GM19452 (cell line): Measurements from ENCODE around the gene TIGAR.

Experiments
- ATAC-seq: cut with Tn5 transposase; IDR thresholded peaks from one replicate; pipeline ENCODE4 v1.9.1; 2021; ENCODE audit not compliant: unreplicated experiment

The TIGAR gene

DNA sequence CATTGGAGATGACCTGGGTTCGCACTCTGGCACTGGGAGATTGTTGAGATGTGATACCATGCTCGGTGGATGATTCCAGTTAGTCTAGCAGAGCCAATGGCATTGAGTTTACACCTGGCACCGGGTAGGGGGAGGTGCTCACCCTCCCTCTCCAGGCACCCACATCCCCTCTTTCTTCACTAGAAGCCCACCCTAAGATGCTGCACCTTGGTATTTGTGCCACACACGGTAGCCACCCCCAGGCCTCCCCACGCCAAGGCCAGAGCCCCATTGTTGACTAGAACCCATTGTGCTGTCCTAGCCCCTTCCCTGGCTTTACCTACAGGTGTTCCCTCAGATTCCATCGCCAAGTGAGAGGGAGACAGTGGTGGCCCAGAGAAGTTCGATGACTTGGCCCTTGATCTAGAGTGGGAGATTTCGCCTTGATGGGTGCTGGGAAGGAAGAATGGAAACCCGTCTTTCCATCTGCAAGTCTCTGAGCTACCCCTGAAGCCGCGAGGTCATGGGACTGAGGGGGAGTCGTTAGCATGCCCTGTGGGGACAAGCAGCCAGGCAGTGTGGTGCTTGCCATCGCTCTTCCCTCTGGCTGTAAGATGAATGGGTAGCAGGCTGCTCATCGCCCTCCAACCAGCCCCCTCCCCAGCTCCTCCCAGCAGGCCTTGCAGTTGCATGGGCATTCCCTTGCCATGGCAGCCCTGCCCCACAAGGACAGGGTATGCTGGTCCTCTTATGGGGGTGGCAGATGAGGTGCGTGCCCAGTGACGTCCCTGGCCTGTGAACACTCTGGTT, 38.7 kb upstream of the TIGAR start:
- ATAC-seq = no peak

DNA sequence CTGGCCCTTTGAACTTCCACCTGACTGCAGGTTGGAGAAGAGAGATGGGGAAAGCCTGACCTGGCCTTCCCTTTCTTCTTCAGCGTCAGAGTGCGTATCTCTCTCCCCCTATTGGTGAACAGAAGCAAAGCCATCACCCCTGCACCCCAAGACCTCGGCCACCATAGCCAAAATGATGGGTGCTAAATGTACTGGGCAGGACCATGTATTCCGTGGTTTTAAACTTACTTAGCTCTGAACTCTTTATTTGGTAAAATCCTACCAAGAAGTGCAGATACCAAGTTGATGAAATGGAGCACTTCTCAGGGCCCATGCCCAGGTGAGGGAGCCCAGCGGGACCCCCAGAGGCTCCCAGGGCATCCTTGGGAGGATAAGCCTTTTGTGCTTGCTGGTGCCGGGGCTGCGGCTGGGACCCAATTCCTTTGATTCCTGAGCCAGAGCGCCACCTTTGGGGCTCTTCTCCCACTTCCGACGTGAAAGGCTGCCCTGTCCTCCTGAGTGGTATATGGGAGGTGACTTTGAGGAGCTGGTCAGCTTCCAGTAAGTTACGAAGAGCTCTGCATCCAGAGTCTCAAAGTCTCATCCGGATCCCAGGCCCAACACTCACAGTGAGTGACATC, 38.0 kb upstream of the TIGAR start:
- no peak for ATAC-seq

DNA sequence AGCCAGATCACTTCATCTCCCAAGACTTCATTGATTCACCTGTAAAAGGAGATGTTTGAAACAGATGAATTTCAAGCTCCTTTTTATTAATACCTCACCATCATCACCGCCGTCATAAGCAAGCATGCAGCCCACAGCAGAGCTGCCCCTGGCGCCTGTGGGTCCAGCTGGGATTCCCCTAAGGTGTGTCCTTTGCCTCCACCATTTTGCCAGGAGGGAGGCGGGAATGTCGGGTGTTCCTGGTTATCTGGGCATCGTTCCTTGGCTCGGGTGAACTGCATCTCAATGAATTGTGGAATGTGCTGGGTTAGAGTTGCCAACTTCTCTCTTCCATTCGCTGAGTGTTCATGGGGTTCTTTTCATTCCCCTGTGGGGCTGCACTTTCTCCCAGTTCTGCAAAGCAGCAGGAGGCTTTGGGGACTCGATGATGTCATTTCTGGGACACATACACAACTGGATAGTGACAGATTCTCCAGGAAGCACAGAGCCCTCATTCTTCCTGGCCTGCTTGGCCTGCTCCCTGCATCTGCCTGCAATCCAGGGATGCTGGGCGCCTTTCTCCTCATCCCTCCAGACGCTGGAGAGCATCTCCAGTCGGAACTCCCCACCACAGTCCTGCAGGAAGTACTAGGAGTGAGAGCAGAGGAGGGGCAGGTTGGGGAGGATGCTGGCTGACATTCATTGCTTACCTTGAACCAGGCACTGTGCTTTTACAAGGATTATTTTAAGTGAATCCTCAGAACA, 37.3 kb upstream of the TIGAR start:
- no peak for ATAC-seq

DNA sequence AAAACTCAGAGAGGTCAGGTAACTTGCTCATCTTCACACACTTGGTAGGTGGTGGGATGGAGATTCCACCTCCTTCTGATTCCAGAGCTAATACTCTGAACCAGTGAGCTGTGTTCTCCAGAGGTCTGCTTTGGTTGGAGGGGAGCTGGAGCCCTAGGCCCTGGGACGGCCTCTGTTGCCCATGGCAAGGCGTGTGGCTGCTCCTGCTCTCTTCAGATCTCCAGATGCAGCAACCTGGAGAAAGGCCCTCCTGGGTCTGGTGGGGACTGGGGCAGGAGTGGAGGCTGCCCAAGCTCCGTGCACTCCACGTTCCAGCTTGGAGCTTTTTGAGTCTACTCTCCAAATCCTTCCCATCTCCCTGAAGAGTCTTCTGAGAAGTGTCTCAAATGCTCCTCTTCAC, 36.7 kb upstream of the TIGAR start:
- ATAC-seq = no peak

DNA sequence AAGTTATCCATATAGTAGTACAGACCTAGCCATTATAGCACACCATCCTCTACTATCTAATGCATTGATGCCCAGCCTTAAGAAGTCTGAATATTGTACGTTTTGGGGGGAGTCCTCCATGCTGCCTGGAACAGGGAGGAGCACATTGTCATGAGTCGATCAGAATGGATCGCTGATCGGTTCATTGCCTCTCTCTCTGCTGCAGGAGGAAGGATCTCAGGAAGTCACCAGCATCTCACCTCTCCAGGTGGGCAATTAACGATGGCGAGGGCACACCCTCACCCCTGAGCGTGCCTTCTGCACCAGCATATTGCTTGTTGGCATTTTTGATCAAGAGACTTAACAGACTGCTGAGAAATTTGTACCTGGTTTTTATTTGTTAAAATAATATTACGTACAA, 35.9 kb upstream of the TIGAR start:
- no peak for ATAC-seq

DNA sequence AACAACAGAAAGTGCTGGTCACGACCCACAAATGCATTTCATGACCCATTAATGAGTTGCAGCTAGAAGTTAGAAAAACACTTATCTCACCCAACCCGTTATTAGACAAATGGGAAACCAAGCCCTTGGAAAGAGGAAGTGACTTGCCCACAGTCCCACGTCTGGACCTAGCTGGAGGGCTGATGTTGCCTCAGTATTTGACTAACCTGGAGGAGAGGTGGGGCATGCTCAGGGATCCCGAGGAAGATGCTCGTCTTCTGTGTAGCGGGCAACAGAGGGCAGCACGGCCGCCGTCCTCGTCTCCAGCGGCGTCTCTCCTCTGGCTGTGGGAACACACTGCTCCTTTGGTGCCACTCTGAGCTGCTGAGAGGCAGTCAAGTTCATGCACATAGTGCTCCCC, 34.8 kb upstream of the TIGAR start:
- no peak for ATAC-seq

DNA sequence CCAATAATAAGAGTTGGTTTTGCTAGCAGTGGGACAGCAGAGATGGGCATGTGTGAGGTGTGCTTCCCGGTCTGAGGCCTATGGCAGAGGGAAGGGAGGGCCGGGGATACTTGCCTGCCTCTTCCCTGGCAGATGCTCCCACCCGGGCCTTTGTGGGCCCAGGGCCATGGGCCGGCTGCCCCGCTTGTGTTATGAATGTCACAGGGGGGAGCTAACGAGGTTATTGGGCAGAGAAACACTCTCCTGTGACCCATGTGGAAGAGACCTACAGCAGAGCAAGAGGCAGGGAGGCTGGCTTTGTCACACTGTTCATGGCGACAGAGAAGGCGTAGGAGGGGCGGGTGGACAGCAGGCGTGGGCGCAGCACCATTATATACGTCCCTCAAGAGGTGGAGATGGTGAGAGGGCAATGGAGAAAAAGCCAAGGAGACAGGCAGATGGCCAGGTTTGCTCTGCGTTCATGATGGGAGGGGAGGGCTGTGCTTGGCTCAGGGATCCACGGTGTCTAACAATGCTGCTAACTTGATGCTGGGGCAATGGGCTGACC, 34.2 kb upstream of the TIGAR start:
- no peak for ATAC-seq

DNA sequence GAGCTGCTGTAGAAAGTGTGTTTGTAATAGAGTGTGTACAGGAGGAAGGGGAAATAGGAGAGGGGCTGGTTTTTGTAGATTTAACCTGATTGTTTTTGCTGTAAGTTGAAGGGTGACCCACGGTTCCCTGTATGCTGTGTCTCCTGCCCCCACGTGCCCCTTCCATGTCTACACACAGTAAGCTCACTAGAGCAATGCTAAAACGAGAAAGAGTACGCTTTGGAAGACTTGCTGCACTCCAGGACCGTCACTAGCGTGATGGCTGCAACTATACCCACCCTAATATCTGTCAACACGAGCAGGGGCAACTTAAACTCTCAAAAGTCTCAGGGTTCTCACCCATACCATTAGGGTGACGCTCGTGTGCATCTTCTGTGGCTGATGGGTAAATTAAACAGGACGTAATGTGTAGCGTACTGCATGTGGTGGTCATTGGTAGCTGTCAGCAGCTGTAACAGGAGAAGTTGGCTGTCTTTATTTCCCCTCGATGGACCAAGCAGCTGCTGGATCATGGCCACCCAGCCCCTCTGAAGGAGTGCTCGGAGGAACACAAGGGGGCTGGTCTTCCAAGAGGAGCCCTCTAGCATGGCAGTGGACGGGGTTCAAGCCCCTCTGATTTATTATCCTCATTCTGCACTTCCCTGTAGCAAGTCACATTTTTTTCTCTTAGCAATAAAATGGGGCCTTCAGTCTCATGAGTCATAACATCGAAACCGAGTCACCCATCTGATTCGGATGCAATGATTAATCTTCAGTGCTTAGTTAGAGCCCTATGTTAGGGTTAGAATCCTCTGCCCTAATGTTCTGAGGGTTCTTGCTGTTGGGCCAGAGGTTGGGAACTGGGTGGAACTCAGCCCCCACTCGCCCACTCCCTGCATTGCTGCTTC, 33.4 kb upstream of the TIGAR start:
- no peak for ATAC-seq

DNA sequence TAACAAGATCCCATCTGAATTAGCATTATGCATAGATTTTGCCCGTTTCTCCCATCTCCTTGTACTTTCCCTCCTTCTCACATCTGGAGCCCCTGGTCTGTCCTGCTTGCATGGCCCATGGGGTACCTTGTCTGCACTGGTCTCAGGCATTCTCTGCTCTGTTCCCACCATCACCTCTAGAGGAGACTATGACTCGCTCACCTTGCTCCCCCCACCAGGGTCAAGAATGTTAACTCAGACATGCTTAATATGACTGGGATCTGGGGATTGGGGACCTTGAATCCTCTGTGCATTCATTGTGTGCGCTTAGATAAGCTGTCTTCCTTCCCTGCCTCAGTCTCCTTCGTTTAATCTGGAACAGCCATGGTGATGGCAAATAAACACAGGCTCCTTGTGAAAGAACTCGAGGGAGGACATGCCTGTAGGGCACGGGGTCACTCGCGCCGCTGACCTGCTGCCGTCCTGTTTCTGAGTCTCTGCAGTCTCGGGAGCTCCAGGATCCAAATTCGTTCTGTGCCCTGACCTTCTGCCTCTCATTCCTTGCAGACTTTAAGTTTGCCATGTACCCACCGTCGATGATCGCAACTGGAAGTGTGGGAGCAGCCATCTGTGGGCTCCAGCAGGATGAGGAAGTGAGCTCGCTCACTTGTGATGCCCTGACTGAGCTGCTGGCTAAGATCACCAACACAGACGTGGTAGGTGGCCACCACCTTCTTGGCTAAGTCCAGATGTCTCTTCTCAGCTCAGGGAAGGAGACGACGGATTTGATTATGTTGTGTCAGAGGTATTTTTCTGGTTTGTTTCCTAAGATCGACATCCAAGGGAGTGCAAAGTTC, 32.5 kb upstream of the TIGAR start:
- ATAC-seq = no peak

DNA sequence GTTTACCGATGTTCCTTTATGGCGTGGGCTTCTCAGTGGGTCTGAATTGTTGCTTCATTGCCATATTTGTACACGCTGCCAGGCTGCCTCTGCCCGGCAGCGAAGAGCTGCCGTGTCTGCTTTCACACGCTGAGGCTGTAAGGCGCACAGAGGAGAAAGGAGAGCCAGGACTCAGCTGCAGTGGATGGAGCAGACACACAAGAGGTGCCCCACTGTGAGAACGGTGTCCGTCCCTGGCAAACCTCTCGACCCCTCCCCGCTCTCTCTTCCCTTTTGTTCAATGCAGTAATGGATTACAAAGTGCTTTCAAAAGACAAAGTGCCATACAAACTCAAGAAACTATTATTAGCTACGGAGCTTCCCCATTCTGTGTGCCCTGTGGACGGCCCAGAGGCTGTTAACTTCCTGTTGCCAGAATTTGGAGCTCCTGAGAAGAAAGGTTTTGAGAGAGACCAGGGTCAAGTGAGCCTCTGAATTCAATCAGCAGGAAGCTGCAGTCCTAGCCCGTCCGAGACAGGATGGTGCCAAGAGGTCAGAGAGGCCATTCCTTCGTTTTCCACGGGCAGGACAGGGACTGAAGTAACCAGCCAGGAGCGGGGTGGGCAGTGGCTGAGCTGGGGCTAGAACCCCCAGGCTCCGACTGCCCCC, 31.7 kb upstream of the TIGAR start:
- ATAC-seq = no peak

DNA sequence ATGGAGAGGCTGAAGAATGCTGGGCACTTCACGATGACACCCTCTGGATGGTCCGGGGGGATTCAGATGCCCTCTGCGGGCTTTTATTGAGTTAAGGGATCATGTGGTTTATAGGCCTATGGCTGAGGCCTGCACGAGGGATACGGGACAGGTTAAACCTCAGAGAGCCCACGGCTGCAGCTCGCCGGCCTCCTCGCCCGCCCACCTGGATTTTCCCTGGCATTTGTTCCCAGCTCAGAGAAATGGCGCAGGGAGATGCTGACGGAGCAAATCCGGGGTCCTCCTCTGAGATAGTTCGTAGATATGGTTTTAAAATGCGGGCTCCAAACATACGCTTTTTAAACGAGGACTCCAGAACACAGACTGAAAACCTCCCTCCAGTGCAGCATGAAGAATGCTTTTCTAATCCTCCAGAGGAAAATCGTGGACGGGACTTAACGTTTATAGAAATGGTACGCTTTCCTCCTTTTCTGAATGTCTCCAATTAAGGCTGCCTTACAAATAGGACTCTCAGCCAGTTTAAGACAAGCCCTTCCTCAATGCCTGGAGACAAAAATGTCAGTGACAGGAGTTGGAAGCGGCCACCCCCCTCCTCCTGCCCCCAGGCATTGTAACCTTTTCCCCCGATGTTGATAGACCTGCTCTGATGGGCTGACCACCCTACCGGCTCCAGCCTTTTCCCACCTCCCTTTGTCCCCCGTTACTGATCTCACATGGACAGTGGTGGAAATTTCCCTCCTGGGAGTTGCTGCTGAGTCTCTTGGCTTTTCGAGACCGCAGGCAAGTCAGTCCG, 30.8 kb upstream of the TIGAR start:
- ATAC-seq = no peak

DNA sequence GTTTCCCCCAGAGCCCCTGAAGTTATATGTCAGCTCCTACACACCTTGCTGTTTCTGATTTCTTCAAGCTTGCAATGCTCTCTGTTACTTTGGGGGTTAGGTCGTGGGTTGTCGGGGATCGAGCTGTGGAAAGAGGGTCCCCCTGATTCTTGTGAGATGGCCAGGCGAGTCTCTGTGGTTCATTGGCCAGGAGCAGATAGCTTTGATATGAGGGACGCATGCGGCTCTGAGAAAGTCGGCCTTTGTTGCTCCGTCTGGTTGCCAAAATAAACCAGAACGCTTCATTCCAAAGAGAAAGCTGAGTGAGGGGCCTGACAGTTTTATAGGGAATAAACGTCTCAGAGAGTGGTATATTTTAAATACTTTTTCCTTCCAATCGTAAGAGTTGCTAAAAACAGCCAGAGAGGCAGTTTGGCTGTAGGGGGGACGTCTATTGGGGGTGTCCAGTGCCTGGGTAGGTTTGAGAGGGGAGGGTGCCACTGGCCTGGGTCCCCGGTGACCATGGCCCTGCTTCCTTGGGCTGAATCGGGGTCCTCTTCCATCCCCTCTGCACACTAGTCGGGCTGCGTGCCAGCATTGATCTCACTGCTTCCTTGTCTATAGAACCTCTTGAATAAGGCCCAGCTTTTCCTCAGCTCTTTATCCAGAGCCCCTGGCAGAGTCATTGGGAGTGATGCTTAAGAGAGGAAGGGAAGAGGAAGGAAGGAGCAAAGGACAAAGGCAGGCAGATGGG, 28.5 kb upstream of the TIGAR start:
- no peak for ATAC-seq

DNA sequence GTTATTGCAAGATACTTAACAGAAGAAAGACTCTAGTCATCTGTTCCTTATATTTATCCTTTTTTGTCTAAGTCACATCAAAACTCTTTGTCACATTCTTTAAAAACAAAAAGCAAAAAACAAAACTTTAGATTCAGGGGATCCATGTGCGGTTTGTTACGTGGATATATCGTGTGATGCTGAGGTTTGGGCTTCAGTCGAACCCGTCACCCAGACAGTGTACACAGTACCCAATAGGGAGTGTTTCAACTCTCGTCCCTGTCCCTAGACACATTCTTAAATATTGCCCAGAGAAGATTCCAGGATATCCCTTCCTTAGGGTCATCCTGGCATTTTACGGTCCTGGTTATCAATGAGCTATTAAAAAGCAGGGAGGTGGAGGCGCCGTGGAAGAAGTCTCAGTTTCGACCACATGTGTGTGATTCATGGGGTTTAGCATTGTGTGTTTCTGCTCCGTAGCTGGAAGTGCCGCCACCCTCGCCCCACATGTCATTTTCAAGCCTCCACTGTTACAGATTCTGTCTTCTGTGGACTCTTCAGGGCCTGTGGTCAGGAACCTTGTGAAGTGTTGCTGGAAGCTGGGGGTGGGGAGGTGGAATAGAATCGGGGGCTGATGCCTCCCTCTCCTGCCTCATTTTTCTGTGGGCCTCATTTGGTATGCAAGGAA, 27.6 kb upstream of the TIGAR start:
- no peak for ATAC-seq

DNA sequence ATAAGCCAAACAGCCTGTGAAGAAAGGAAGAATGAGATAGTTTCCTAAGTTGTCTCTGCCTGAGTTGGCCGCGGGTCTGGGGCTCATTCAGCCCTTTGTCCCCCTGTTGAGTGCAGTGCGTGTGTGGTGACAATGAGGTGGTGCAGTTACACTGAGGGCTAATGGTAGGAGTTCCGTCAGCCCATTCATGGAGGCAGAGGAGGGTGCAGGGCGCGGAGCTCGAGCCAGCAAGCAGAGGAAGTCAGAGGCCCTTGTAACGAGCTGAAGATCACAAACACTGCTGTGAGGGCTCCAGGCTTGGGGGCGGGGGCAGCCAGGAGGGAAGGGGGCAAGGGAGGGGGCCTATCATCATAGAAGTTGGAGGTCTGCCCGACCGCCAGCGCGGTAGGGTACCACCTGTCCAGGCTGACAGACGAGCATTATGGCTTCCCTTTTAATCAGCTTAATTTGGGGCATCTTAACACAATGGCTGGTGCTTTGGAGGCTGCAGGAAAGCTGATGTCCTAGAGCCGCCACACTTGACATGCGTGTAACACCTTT, 27.0 kb upstream of the TIGAR start:
- ATAC-seq = no peak

DNA sequence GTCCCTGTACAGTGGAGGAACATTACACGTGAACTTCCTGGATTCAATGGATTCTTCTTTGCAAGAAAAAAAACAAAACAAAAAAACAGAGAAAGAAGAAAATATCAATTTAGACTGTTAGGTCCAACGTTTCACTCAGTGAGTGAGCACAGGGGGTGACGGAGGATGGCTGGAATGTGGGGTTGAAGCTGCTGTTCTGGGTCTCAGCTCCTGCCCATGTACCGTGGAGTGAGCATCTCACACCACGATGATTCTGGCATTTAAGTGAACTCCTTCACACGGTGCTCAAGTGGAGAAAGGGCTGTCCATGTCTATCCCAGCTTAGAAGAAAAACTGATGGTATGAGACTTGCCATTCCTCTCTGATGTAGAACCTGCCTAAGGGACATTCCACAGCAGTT, 24.3 kb upstream of the TIGAR start:
- no peak for ATAC-seq

DNA sequence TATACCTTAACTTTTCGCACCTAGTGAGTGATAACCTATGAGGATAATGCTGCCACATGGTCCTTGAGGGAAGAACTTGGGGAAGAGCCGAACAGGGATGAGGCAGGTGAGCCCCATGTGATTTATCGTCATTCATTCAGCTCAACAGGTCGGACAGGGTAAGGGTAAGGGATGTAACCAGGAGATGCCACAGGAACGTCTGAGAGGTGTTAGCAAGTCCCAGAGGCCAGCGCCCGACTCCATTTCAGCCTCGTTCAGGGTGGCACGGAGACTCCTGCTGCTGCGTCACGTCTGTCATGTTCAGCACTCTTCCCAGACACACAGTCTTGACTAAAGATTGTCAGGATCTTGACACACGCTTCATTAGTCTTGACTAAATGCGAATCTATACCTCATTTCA, 23.4 kb upstream of the TIGAR start:
- ATAC-seq = no peak

DNA sequence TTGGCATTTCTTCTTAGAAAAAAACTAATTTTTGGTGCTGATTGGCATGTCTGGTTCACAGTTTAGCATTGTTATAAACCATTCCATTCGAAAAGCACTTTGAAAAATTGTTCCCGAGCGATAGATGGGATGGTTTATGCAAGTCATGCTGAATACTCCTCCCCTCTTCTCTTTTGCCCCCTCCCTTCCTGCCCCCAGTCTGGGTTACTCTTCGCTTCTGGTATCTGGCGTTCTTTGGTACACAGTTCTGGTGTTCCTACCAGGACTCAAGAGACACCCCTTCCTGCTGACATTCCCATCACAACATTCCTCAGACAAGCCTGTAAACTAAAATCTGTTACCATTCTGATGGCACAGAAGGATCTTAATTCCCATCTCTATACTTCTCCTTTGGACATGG, 20.1 kb upstream of the TIGAR start:
- ATAC-seq = no peak
